GOT3 (cell line): Measurements from ENCODE around the gene TNS3.

ENCODE experiments used
- DNase-seq: peaks from one replicate; lab custom pipeline; 2025; ENCODE audit warnings: mixed read lengths; lab: John Stamatoyannopoulos, UW

TNS3 gene

DNA sequence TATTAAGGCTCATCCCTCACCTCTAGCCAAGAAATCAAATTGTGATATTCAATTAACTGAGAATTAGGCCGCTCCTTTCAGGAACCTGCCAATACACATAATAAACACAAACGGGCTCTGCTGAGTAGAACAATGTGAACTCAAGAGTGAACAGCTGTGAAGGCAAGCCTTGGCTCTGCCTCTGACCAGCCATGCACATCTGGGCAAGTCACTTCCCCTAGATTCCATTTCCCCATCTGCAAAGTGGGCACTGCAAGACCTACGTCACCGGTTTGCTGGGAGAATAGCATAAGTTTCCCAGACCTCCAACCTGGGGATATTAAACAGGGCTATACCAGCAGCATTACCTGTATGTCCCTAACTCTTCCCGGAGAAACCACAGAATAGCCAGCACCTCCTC lies 355.2 kb downstream of the TNS3 start:
- no peak for DNase-seq

DNA sequence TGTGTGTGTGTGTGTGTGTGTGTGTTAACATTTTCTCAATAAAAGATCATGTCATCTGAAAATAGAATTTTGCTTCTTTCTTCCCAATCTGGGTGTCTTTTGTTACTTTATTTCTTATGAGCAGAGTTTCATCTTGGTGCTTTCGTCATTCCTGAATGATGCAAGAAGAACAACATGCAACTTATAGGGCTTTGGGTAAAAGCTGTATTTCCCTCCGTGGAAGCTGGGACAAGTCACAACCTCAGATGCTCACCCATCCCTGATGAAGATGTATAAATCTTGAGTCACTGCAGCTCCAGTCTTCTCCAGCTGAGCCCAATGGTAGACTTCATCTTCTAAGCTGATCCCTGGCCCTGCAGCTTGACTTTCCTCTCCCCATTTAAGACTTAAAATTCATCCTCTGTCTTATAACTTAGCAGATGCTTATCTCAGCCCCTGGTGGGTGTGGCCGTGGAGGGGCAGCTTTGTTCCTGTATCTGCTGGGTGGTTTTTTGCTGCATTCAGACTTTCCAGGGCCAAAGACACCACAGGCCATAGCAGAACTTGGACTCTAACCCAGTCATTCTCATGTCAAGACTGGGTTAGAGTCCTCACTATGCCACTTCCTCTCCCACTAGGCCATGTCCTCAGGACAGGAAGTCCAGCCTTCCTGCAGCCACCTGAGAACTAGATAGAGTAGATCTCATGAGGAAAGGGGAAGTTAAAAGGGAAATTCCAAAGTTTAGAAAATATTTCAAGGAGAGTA lies 356.4 kb downstream of the TNS3 start:
- DNase-seq: no peak
